NCI-H2081 treated with DMSO at 0.1 percent for 48 hours (cell line): ENCODE results near the gene TNFAIP8L3.

ENCODE experiments used
- DNase-seq: peaks from one replicate; lab custom pipeline; 2025; lab: John Stamatoyannopoulos, UW

The TNFAIP8L3 gene

DNA sequence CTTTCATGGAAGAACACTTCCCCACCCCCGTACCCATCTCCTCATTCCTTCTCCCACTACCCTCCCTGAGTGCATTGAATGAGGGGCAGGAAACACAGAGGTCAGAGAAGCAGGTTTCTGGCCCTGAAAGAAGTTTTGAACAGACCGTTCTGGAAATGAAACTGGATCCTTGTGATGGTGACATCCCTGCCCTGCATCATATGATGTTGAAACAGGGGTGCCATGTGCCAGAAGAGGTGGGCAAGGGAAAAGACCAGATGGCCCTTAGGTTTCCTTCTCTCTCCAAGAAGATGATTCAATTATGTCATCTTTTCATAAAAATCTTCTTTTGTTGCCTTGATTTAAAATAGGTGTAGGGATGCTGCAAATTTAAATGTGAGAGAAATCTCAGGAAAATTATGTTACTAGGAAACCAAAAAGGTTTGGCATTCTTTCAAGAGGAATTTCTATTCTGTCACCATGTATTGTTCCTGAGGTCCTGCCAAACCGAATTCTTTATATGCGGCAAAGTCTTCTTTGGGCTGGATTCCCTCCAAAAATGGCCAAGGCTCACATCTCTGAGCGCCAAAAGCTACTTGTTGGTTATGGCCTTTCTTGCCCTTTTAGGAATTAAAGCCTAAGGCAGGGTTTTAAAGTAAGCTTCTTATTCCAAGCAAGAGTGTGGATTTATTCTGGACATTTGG is 19.9 kb upstream of the TNFAIP8L3 start:
- DNase-seq: no peak

DNA sequence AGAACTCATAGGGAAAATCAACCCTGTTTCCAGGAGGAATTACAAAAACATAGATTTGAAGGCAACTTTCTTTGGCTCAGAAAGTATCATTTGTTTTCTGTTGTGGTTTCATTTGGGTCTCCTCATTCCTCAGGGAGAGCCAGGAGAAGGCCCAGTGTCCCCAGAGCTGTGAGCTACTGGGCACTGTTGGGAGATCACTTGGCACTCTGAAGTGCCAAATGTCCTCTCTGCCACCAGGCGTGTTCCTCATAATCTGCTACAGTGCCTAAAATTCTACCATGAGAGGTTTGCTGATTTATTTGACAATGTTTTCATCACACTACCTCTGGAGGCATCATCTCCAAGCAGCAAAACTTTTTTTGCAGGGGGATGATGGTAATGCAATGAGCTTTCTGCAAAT is 17.4 kb upstream of the TNFAIP8L3 start:
- no peak for DNase-seq

GRCh38 chr15:51111061-51111460 is 16.4 kb upstream of the TNFAIP8L3 start:
- no peak for DNase-seq

DNA sequence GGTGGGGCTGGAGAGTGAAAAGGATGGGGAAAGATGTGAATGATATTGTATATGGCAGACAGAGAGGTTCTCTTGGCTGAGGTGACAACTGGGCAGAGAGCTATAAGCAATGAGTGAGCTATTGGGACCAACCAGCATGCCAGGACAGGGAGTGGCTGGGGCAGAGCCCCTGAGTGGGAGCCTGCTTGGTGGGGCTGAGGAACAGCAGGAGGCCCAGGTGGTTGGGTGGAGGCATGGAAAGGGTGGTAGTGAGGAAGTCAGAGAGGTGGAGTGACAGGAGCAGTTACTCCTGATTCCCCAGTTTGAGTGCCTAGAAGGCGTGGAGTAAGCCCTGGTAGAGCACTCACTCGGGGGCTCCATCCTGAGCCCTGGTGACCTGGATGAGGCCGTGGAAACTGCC is 15.5 kb upstream of the TNFAIP8L3 start:
- DNase-seq: no peak

- no peak for DNase-seq
Measured at GRCh38 chr15:51108933-51109550, 14.3 kb upstream of the TNFAIP8L3 start.

GRCh38 chr15:51107612-51108011 is 12.9 kb upstream of the TNFAIP8L3 start:
- DNase-seq: no peak

DNA sequence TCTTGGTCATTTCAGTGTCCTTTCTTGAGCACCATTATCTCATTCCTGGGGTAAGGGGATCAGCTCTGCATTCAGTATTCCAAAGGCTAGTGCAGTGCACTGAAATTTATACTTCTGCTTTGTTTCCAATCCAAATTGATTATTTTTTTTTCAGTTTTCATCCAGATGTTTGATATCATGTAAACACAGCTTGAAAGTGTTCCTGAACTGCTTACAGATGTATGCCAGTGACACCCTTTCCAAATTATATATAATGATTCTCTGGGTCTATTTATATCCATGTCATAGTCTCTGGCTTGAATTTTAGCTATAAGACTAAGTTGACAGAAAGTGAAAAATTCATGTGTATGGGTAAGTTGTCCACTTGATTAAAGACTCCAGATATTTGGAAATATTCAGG is 11.8 kb upstream of the TNFAIP8L3 start:
- no peak for DNase-seq

DNA sequence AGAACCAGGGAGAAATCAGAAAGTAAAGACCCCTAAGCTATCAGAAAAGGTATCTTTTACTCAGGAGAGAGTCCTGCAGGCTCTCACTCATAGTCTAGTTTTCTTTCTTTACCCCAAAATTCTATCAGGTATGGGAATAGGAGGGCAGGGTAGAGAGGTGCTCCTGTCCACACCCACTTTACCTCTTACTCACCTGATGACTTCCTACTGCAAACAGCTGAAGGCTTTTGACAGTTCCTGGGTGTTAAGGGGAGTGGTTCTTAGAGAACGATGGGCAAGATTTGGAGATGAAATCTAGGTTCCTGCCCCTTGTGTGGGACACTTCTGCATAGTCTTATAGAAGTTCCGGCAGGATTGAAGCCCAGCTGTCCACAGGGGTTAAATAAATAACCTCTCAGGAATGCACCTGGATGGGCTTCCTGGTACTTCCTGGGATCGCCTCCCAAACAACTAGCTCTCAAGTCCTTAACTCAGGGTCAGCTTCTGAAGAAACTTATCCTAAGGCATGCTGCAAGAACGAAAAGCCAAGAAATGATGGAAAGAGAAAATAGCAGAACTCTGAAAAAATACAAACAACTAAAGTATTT is 10.8 kb upstream of the TNFAIP8L3 start:
- DNase-seq: no peak

GRCh38 chr15:51104512-51104911 is 9.8 kb upstream of the TNFAIP8L3 start:
- DNase-seq: no peak

DNA sequence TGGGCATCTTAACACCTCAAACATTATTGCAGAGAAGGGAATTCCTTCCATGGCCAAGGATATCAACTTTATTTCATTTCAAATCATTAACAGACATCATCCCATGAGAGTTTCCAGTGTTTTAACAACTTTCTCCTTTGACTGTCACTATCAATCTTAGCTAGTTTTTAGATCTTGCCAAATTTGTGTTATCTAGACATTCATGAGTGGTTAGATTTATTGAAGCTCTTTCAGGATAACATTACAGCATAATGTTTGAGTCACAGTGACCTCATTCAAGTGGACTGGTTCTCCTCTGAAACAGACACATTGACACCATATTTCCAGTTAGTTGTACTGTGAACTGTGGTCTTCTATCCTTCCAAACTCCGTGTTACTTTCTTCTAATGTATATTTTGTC is 8.6 kb upstream of the TNFAIP8L3 start:
- no peak for DNase-seq

- no peak for DNase-seq
Measured at GRCh38 chr15:51100785-51101489, 6.2 kb upstream of the TNFAIP8L3 start.

- no peak for DNase-seq
Measured at GRCh38 chr15:51099185-51099584, 4.5 kb upstream of the TNFAIP8L3 start.

DNA sequence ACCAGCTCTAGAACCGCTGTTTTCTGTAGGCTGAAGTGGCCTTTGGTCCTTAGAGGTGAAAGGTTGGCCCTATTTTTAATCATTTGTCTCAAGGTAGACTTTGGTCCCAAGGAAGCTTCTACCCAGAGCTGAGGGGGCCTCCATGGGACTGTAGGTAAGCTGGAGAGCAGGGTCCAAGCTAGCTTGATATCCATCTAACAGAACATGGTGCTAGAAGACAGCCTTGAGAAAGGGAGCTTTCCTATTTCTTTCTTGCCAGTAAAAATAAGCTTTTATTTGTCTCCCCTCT is 3.6 kb upstream of the TNFAIP8L3 start:
- no peak for DNase-seq

GRCh38 chr15:51097553-51098330 is 3.0 kb upstream of the TNFAIP8L3 start:
- DNase-seq: no peak

DNA sequence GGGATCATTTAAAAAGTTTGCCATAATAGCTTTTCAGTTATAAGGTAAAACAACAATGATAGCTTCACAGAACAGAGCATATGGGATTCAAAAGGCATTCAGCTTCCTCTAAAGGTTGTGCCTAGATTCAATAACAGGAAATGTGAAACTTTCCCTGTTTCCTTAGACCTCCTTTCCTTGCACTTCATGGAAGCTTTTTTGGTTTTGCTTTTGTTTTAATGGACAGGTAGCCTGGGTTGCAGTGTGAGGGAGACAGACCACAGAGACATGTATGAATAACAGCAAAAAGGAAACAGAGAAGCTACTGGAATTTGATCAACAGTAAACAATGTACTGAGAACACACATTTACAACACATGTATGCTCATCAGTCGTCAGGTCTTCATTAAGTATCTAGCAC is 2.3 kb upstream of the TNFAIP8L3 start:
- DNase-seq: no peak

DNA sequence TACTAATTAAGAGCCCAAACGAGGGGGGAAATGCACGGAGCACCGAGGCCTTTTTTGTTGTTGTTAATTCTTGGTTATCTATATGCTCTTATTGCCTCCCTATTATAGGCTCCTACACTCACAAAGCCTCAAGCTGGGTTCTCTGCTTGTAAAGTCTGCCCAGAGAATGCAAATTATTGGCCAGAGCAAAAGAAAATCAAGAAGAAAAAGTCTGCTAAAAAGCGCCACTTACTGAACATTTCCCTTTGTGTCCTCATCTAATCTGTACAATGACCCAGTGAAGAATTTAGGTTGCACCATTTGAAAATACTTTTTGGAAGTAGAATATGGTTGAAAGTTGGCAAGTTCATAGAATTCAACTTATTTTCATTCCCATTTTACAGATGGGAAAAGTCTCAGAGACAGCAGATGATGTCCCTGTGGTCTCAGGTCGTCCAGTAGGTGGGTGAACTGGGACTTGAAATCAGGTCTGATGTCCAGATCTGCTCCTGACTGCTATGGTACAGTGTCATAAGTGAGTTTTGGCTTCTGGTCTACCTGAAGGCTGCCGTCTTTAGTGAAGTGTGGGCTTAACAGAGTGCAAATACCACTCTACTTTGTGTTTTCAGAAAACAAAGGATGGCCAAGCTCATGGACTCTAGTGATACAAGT is 1.1 kb upstream of the TNFAIP8L3 start:
- DNase-seq: no peak

GRCh38 chr15:51093839-51094605 is 684 bp downstream of the TNFAIP8L3 start:
- DNase-seq: no peak

DNA sequence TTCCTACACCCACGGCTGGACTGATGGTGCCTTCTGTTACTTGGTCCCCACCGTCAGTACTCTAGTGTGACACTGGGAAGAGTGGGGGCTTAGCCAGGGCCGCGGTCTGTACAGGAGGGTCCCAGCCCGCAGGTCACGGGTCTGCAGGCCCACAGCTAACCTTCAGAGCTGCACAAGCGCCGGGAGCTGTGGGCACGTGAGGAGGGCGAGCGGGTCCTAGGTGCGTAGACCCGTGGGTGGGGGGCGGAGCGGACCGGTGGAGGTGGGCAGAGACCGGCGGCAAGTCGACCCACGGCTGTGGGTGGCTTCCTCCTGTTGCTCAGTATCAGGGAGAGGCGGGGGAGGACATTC is 1.2 kb downstream of the TNFAIP8L3 start:
- DNase-seq: no peak

DNA sequence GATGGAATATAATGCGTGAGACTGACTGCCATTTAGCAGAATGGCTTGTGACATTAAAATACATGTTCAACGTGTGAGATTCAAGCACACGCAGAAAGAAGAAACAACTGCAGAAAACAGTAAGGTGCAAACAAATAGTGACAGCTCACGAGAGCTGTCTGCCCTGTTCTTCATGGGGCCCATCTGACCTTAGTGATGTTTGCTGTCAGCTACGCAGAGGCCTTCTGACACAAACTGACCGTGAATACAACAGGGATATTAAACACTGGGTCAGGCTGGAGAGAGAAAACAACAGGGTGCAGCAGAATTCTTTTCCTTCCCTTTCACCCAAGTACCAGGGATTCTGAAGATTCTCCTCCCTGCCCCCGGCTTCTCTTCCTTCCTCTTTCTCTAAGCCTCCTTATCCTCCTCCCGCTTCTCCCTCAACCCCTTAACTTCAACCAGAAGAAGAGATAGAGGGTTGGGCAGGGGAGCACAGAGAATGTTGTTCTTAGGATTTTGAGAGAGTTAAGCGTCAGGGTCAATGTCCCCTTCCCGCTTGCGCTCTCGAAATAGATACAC is 2.1 kb downstream of the TNFAIP8L3 start:
- no peak for DNase-seq

DNA sequence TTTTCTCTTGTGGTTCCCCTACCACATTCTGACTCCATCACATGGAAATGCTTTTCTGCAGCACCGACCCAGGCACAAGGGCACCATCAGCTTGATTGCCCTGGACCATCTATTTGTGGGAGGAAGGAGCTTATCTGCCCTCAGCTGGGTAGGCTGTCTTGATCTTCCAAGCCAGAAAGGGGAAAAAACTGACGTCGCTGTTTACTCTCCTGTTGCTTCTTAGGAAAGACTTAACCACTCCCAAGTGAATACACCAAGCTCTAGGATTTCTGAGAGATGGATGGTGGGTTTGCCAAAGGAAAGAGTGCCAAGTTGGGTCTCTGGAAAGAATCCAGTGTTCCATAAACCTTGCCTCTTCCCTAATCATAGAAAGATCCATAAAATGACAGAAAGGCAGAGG is 4.0 kb downstream of the TNFAIP8L3 start:
- DNase-seq: no peak
